Testis (tissue), 2 donors: Measurements from ENCODE around the gene ZBTB20.

ENCODE experiments used
- POLR2A ChIP-seq: fragments of 450-650 bp; IDR thresholded peaks from one replicate; pipeline ENCODE4 v1.6.1; 2017; ENCODE audit warnings: antibody characterized with exemption, mild to moderate bottlenecking, moderate library complexity
- TF ChIP-seq, protein P1 (sequence below), 3 experiments: fragments of 450-650 bp in 2 of 3; fragments of 200-600 bp in 1 of 3; sonication (generic) in 1 of 3; IDR thresholded peaks; one replicate each; pipeline ENCODE4 v1.5.1; 2016 to 2019; ENCODE audit warnings: antibody characterized with exemption in 3 of 3, mild to moderate bottlenecking in 2 of 3, moderate library complexity in 1 of 3

DNA sequence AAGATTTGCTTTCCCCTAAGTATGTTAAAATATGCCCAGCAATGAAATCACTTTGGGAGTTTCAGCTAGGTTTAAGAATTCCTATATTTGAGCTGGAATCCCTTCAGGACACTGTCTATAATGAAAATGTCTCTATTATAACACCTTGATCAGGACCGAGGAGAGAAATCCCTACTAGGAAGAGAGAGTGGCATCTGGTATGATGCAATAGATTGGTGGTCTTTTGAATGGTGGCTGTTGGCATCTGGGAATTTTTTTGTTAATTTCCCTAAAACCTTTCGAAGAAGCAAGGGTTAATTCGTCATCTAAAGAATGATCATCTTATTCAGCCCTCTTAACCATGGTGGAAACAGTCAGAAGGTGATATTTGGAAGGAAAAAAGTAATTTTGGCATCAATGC lies 810.2 kb downstream of the ZBTB20 start:
- TF ChIP-seq POLR2A, result no peak
- TF ChIP-seq, protein P1, sequence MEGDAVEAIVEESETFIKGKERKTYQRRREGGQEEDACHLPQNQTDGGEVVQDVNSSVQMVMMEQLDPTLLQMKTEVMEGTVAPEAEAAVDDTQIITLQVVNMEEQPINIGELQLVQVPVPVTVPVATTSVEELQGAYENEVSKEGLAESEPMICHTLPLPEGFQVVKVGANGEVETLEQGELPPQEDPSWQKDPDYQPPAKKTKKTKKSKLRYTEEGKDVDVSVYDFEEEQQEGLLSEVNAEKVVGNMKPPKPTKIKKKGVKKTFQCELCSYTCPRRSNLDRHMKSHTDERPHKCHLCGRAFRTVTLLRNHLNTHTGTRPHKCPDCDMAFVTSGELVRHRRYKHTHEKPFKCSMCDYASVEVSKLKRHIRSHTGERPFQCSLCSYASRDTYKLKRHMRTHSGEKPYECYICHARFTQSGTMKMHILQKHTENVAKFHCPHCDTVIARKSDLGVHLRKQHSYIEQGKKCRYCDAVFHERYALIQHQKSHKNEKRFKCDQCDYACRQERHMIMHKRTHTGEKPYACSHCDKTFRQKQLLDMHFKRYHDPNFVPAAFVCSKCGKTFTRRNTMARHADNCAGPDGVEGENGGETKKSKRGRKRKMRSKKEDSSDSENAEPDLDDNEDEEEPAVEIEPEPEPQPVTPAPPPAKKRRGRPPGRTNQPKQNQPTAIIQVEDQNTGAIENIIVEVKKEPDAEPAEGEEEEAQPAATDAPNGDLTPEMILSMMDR (IDR thresholded peaks at IDR 0.05), result no peak
